GM21423 (cell line): ENCODE results near the gene TMEM63B.
"Not testable (repeated sequence)": the region's sequence is repeated elsewhere in the genome, so short reads cannot be mapped to it uniquely, and the experiment has no call there.

ENCODE experiments used
- ATAC-seq: cut with Tn5 transposase; IDR thresholded peaks from one replicate; pipeline ENCODE4 v1.9.1; 2021; ENCODE audit warnings: mild to moderate bottlenecking, moderate library complexity; ENCODE audit not compliant: unreplicated experiment

TMEM63B gene

GRCh38 chr6:44169154-44169553 lies 41.8 kb downstream of the TMEM63B start:
- ATAC-seq: no peak

GRCh38 chr6:44169886-44170570 lies 42.7 kb downstream of the TMEM63B start:
- ATAC-seq: no peak

- ATAC-seq: no peak
These were observed 44.7 kb downstream of the TMEM63B start for GRCh38 chr6:44171899-44172546.

- ATAC-seq: peak; percentile 44
These were observed 45.6 kb downstream of the TMEM63B start for GRCh38 chr6:44172731-44173500.

- ATAC-seq: no peak
These were observed 48.9 kb downstream of the TMEM63B start for GRCh38 chr6:44176130-44176761.

- ATAC-seq: peak; percentile 72
These were observed 49.6 kb downstream of the TMEM63B start for GRCh38 chr6:44176762-44177509.

GRCh38 chr6:44177691-44178423 lies 50.5 kb downstream of the TMEM63B start:
- ATAC-seq: no peak

GRCh38 chr6:44178424-44179071 lies 51.2 kb downstream of the TMEM63B start:
- ATAC-seq: no peak

GRCh38 chr6:44179072-44179536 lies 51.8 kb downstream of the TMEM63B start:
- no peak for ATAC-seq

GRCh38 chr6:44179648-44180047 lies 52.3 kb downstream of the TMEM63B start:
- ATAC-seq: no peak

- ATAC-seq: no peak
These were observed 53.1 kb downstream of the TMEM63B start for GRCh38 chr6:44180406-44180805.

GRCh38 chr6:44180886-44181285 lies 53.5 kb downstream of the TMEM63B start:
- no peak for ATAC-seq

- ATAC-seq: not testable (repeated sequence)
These were observed 54.4 kb downstream of the TMEM63B start for GRCh38 chr6:44181784-44182183.

GRCh38 chr6:44182911-44183390 lies 55.6 kb downstream of the TMEM63B start:
- no peak for ATAC-seq

GRCh38 chr6:44183783-44184182 lies 56.4 kb downstream of the TMEM63B start:
- ATAC-seq: no peak

GRCh38 chr6:44185356-44185755 lies 58.0 kb downstream of the TMEM63B start:
- ATAC-seq: not testable (repeated sequence)

GRCh38 chr6:44185953-44186634 lies 58.7 kb downstream of the TMEM63B start:
- ATAC-seq: no peak

- ATAC-seq: no peak
These were observed 59.3 kb downstream of the TMEM63B start for GRCh38 chr6:44186635-44187025.

- no peak for ATAC-seq
These were observed 61.5 kb downstream of the TMEM63B start for GRCh38 chr6:44188819-44189218.
